Activated CD4-positive, alpha-beta T cell treated with anti-CD3 and anti-CD28 coated beads, Interleukin-2, amount 50 U/mL, for 4 hours (primary cell): ENCODE measurements around the gene TRPM8.

Experiments used
- DNase-seq, 2 experiments: peaks; one replicate each; pipeline ENCODE4 v3.0.0-alpha.2; 2020

Gene TRPM8

DNA sequence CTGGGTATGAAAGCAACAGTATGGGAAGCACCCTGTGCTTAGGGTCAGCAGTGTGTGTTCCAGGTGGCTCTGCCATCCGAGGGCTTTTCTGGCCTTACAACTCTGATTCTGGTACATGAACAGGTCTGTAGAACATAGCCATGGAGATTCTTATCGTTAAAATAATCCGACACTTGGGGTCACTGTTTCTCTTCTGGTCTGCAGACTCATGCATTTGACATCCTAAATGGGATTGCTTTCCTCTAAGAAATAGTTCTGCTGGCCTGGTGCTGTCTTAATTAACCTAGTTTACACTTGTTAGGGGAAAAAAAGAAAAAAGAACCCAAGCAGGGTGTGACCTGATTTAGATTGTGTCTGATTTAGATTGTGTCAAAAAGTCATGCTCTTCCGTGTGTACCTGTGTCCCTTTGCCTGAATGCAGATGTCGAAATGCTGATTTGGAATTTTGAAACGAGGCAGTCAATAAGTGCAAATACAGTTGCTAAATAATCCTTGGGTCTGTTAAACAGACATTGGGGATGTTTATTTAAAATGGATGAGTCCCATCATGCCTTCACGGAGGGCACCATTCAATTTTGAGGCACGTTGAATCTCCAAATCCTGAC is 59.6 kb downstream of the TRPM8 start:
- no peak for DNase-seq

GRCh38 chr2:233977296-233977837 is 60.2 kb downstream of the TRPM8 start:
- no peak for DNase-seq

DNA sequence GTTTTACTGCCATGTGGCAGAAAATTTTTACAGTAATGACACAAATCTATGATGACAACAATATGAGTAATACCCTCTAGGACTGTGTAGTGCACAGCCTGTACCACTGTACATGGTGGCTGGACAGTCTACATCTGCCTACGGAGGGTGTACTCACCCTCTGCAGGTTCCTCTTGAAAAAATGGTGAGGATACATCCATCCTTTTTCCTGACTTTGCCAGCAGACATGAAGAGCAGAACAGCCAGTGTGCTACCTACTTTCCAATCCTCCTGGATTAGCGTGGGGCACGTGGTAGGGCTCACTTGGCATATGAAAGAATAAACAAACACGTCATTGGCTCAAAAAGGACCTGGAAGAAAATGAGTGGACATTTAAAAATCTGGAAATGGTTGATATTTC is 62.6 kb downstream of the TRPM8 start:
- no peak for DNase-seq

GRCh38 chr2:233980955-233981561 is 63.9 kb downstream of the TRPM8 start:
- no peak for DNase-seq

GRCh38 chr2:233981574-233982420 is 64.6 kb downstream of the TRPM8 start:
- DNase-seq = no peak

DNA sequence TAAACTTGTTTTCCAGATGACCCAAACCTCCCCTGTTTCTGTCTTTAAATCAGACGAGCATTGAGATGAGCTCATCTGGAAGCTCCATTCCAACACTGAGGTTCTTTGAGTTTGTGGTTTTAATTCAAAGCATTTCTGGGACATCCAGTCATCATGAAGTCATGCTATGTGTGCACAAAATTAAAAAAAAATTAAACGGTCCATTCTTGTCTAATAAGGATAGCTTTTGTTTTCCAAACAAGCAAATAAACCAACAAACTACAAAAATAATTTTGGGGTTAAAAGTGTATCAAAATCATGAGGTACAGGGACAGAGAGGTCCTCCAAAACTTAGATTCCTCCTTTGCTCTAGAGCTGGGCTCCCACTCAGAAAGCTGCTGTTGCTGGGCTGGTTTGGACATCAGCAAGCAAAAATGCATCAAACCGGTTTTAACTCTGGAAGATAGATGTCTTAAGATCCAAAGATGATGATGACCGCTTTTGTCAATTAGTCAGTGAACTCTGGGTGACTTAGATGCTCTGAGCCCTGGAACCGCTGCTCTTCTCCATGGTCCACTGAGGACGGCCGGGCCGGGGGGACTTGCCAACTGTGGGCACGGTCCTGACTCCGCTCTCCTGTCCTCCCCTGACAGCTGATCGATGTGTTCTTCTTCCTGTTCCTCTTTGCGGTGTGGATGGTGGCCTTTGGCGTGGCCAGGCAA is 65.4 kb downstream of the TRPM8 start:
- DNase-seq = no peak

DNA sequence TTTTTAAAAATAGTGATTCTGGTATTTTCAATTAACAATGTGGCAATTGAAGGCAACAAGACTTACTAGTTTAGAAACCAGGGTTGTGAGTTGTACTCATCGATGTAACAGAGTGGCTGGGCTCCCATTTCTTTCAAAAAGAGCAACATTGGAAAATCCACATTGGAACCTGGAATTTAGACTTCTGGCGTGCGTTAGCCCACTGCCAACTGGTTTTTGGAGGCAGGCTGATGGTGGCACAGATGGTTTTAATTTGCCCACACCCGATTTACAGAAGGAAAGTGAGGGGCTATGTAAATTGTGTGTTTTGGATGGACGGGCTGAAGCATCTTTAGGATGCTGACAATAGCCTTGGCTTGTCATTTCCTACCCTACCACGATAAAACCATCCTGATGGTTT is 66.3 kb downstream of the TRPM8 start:
- no peak for DNase-seq

DNA sequence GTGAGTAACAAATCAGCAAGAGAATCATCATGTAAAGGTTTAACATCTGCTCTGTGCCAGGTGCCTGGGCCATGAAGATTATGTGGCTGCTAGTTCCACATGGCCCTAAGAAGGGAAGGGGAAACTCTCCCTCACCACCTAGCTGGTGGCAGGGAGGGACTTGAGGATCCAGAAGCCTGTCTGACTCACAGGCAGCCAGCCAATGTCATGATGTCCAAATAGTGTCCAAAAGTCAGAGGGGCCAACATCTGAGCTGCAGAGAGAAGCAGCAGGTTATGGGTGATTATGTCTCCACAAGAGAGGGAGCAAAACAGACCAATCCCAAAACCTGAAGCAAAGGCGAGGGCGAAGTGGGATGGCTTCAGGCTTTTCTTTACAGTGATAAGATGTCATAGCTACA is 71.4 kb downstream of the TRPM8 start:
- no peak for DNase-seq

DNA sequence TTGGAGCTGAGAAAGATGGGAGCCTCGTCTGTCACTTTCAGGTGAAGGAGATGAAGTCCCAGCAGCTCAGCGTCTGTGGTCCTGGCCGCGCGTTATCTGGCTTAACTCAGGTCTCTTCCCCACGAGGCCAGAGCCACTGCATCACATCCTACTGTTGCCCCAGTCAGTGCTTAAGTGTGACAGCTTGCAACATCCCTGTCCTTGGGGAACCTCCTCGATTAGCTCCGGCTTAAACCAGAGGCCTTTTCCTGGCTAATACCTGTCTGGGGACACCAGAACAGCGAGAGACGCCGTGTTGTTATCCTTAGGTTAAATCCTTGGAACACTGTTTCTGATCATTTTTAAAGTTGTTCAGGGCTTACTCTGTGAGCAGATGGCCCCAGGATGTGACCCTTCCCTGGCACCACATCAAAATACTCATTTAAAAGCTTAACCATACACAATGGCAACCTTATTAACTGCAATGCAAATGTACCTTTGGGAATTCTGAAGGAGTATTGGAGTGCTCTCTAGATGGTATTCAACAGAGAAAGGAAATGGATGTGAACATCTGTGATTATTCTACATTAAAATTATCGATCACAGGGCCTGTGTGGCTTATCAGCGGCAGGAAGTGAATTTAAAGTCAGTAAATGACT is 72.2 kb downstream of the TRPM8 start:
- no peak for DNase-seq

DNA sequence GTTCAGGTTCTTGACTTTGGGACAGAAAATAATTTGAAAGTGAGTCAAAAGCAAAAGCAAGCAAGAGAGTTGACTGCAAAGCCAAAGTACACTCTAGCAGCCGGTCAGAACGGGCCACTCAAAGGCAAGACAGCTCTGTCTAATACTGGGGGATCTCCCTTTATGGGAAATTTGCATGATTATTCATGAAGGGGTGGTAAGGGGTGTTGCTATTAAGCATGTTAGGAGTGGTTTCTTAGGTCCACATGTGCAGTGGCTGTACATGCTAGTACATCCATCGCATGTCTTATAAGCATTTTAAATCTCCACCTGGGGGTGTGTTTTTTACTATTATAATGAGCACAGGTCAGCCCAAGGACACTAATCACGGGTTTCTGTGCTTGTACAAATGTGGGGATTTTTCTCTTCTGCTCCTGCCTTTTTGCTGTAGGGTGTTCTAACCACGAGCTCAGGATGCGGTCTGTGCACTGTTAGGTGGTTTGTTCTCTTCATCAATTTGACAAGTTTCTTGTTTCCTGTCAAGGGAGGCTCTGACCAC is 73.2 kb downstream of the TRPM8 start:
- no peak for DNase-seq

DNA sequence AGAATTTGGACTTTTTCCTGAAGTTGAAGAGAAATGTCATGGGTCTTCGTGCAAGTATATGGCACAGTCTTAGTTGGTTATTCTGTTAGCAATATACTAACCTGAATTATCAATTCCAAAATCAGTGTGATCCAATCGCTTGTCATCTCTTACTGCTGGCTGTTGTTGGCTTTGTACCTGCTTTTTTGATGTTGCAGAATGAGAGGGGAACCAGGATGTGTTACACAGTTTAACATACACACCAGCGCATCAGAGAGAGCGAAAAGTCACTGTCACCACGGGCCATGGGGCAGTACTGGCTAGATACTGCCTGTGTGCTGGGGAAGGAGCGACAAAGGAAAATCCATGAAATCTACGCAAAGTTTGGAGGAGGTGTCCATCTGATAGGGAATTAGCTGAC is 74.0 kb downstream of the TRPM8 start:
- DNase-seq = no peak

DNA sequence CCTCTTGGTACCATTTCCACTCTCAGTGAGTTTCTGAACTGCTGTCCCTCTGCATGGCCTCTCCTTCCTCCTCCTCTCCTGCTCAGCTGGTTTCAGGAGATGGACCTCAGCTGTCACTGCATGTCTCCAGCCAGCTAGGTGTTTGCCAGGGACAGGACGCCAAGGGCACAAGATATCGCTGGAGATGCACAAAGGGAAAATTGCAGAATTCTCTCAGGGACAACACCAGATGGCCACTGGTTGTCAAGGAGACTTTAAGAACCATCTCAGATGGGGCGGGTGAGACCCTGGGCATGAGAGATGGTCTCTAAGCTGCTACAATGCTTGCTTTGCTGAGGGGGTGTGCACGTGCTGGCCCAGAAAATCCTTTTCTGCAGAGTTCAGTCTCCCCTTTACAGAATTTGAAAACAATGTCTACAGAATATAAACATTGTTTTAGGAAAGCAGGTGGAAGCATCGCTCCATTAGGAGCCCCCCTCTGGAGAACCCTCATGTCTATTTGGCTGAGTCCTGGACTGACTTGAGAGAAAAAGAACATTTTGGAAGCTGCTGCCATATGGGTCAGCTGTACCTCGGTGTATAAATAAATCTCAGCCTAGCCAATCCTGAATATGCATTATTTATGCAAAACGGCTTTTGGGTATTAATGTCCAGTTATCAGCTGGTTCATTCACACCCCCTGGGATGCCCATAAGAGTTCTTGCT is 75.5 kb downstream of the TRPM8 start:
- DNase-seq = no peak

DNA sequence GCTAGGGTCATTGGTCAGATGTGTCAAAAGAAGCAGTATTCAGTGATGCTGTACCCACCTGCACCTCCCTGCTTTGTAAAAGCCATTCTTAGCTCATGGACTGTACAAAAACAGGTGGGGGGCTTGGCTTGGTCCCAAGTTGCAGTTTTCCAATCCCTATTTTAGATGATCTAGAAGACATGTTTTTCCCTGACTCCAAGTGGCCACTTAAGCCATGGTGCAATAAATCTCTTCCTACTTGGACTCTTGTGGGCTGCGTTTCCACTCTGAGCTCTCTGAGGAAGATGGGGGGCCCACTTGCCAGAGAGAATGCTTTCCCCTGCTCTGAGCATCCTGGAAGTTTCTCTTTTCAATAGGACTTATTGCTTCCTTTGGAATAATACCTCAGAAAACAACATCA is 76.3 kb downstream of the TRPM8 start:
- DNase-seq = no peak

GRCh38 chr2:233994151-233994550 is 77.0 kb downstream of the TRPM8 start:
- no peak for DNase-seq

GRCh38 chr2:233996000-233996399 is 78.8 kb downstream of the TRPM8 start:
- DNase-seq = no peak

GRCh38 chr2:233996461-233996860 is 79.3 kb downstream of the TRPM8 start:
- no peak for DNase-seq

DNA sequence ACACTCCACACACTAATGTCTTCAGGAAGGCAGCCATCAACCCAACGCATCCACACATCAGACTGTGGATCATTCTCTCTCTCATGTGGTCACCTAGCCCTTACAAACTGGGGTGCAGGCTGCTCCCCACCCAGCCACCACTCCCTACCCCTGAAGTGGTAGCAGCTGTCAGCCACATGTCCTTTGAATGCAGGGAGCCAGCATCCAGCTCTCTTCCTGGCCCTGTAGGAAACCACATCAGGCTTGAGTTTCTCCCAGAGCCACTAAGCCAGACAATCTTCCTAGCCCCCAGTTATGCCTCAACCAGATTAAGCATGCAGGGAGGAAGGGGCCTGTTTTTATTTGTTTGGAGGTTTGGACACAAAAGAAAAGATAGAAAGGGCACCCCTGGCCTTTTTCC is 80.5 kb downstream of the TRPM8 start:
- no peak for DNase-seq

DNA sequence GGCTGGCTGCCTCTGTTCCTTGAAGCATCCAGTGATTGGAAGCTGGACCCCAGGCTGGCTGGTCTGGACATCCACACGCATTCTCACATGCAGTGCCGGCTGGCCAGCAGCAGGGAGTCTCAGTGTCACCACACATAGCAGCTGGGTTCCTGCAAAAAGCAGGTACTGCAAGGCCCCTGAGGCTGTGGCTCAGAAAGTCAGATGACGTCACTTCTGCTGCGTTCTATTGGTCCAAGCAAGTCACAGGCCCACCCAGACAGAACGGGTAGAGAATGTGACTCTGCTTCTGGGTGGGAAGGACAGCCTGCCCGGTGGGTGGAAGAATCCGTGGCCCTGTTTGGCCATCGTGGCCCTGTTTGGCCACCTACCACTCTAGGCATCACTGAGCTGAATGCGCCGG is 82.0 kb downstream of the TRPM8 start:
- no peak for DNase-seq

- DNase-seq = no peak
These were observed 84.4 kb downstream of the TRPM8 start for GRCh38 chr2:234001380-234002160.

- DNase-seq = no peak
These were observed 85.1 kb downstream of the TRPM8 start for GRCh38 chr2:234002281-234002680.
